K562 (cell line): ENCODE results near the gene LOXHD1. TPM values are rescaled to one million over a fixed set of nuclear protein-coding genes. Genes with fewer than 3 reads are reported as not detected.

Source experiments
- ATAC-seq: fragments of 200-7000 bp; cut with Tn5 transposase; 3 replicates; pipeline ENCODE4 v1.9.1; 2020; ENCODE audit warnings: moderate library complexity
- BruUV-seq: library from RNA; stranded (reverse); fragments of 400-500 nt; replicated peaks from 2 replicates; lab custom pipeline; 2021; lab: Mats Ljungman, UMichigan
- CTCF ChIA-PET: fragments of 300-600 bp; formaldehyde crosslinking; extraction: SDS; loops from one replicate; lab custom pipeline; 2021; ENCODE audit warnings: low intra/inter-chr PET ratio; lab: Yijun Ruan, JAX
- POLR2A ChIA-PET: fragments of 300-600, 350-650 bp; sonication (Branson Sonifier 250); formaldehyde crosslinking; extraction: SDS; loops from one replicate; lab custom pipeline; 2021; ENCODE audit warnings: antibody characterized with exemption, inconsistent platforms; lab: Yijun Ruan, JAX
- DNase-seq, 4 experiments: peaks; one replicate each; pipeline versions ENCODE4 v3.0.0 to v3.0.0-alpha.2; 2011 to 2018; ENCODE audit warnings: low spot score in 3 of 4, mixed read lengths in 3 of 4; ENCODE audit errors: extremely low read depth in 1 of 4
- FAIRE-seq: peaks from 2 replicates; lab custom pipeline; 2011; peaks lifted over from hg19 to GRCh38; lab: Jason Lieb, UNC
- H2AFZ ChIP-seq: 2 replicates; pipeline ENCODE4 v1.6.0; 2011; ENCODE audit warnings: low read depth, low read length, control low read depth, inconsistent platforms
- H3K27ac ChIP-seq: fragments of 200-600 bp; 3 replicates; pipeline ENCODE4 v1.8.0; 2011; ENCODE audit warnings: low read depth, mild to moderate bottlenecking, control low read depth, inconsistent platforms, low read length, moderate library complexity, mixed read lengths; ENCODE audit errors: extremely low read depth
- H3K27me3 ChIP-seq, 2 experiments: fragments of 300-600 bp in 1 of 2; 2 replicates in 1 of 2; 3 replicates in 1 of 2; pipeline versions ENCODE4 v1.6.0 to v1.8.0; 2011; ENCODE audit warnings: inconsistent platforms in 2 of 2, low read length in 2 of 2, mild to moderate bottlenecking in 1 of 2, mixed read lengths in 1 of 2, moderate library complexity in 1 of 2; ENCODE audit not compliant: control insufficient read depth in 2 of 2, insufficient read depth in 2 of 2
- H3K36me3 ChIP-seq: fragments of 300-600 bp; 3 replicates; pipeline ENCODE4 v1.8.0; 2011; ENCODE audit warnings: mild to moderate bottlenecking, low read length, inconsistent platforms; ENCODE audit not compliant: control insufficient read depth, insufficient read depth
- H3K4me1 ChIP-seq, 2 experiments: fragments of 200-600 bp in 1 of 2; replicated peaks in 1 of 2; 2 replicates in 1 of 2; 3 replicates in 1 of 2; pipeline versions ENCODE4 v1.5.1 to v1.8.0; 2011; ENCODE audit warnings: inconsistent platforms in 2 of 2, low read length in 2 of 2, mild to moderate bottlenecking in 1 of 2, mixed read lengths in 1 of 2, moderate library complexity in 1 of 2; ENCODE audit not compliant: control insufficient read depth in 2 of 2, insufficient read depth in 2 of 2
- H3K4me2 ChIP-seq: 2 replicates; pipeline ENCODE4 v1.6.1; 2011; ENCODE audit warnings: low read length, control low read depth, inconsistent platforms, mixed read lengths; ENCODE audit not compliant: insufficient read depth
- H3K4me3 ChIP-seq: fragments of 200-600 bp; sonication (generic), shearing (Covaris generic); 2 replicates; pipeline ENCODE4 v1.5.1; 2016; ENCODE audit warnings: control low read depth, inconsistent platforms
- H3K79me2 ChIP-seq: fragments of 200-600 bp; 3 replicates; pipeline ENCODE4 v1.8.0; 2011; ENCODE audit warnings: low read length, inconsistent platforms; ENCODE audit not compliant: control insufficient read depth, insufficient read depth
- H3K9ac ChIP-seq, 2 experiments: 2 replicates each; pipeline versions ENCODE4 v1.6.0 to v1.6.1; 2011; ENCODE audit warnings: low read depth in 2 of 2, low read length in 2 of 2, control low read depth in 1 of 2, inconsistent platforms in 1 of 2, mild to moderate bottlenecking in 1 of 2, mixed read lengths in 1 of 2; ENCODE audit not compliant: insufficient read depth in 1 of 2
- H3K9me1 ChIP-seq: one replicate; pipeline ENCODE4 v1.6.0; 2011; ENCODE audit warnings: inconsistent platforms, mild to moderate bottlenecking, low read length, moderate library complexity; ENCODE audit not compliant: control insufficient read depth, insufficient read depth
- H3K9me3 ChIP-seq: replicated peaks from 2 replicates; pipeline ENCODE4 v1.5.1; 2011; ENCODE audit warnings: low read depth, low read length, inconsistent platforms; ENCODE audit not compliant: control insufficient read depth, insufficient read depth
- H4K20me1 ChIP-seq: replicated peaks from 2 replicates; pipeline ENCODE4 v1.6.1; 2011; ENCODE audit warnings: low read length, inconsistent platforms, mixed read lengths; ENCODE audit not compliant: control insufficient read depth, insufficient read depth
- ATF1 ChIP-seq, 2 experiments: fragments of 450-650 bp in 1 of 2; IDR thresholded peaks; 2 replicates each; pipeline ENCODE4 v1.6.1; 2016; ENCODE audit warnings: missing compliant biosample characterization in 1 of 2, missing genetic modification characterization in 1 of 2
- CBFA2T3 ChIP-seq: fragments of 450-650 bp; IDR thresholded peaks from 2 replicates; pipeline ENCODE4 v1.6.1; 2017
- CBX8 ChIP-seq: fragments of 200-600 bp; sonication (generic); IDR thresholded peaks from 2 replicates; pipeline ENCODE4 v1.6.1; 2012; ENCODE audit warnings: borderline replicate concordance, mixed run types, low read depth, mild to moderate bottlenecking, moderate library complexity, mixed read lengths, low read length, control low read depth, inconsistent platforms; ENCODE audit not compliant: poor library complexity, severe bottlenecking; ENCODE audit errors: extremely low read depth
- HMGN3 ChIP-seq: IDR thresholded peaks from 2 replicates; pipeline ENCODE4 v1.6.1; 2011; ENCODE audit warnings: borderline replicate concordance, low read depth, mild to moderate bottlenecking, mixed read lengths, low read length; ENCODE audit not compliant: insufficient read length; ENCODE audit errors: extremely low read depth
- RCOR1 ChIP-seq, 2 experiments: IDR thresholded peaks; 2 replicates each; pipeline ENCODE4 v1.6.1; 2012; ENCODE audit warnings: low read depth in 2 of 2, low read length in 2 of 2, borderline replicate concordance in 1 of 2, improper control_type of control experiment in 1 of 2
- TFAM ChIP-seq: fragments of 250-450 bp; sonication (Bioruptor Pico); conservative IDR thresholded peaks from 2 replicates; pipeline ENCODE4 v1.5.0; 2021; ENCODE audit warnings: mild to moderate bottlenecking, moderate library complexity
- ZBTB7A ChIP-seq: IDR thresholded peaks from 2 replicates; pipeline ENCODE4 v1.6.1; 2011; ENCODE audit warnings: low read depth, mild to moderate bottlenecking, low read length, moderate library complexity, borderline replicate concordance; ENCODE audit not compliant: control insufficient read depth
- ZNF311 ChIP-seq: fragments of 250-450 bp; sonication (Bioruptor Pico); IDR thresholded peaks from 2 replicates; pipeline ENCODE4 v1.4.0; 2020; ENCODE audit warnings: mild to moderate bottlenecking, moderate library complexity
- WGBS: fragments of 100-300 bp; shearing (Covaris generic); methylation state at CpG from one replicate; pipeline ENCODE4 v1.1.6; 2016; ENCODE audit warnings: low coverage, mixed read lengths; ENCODE audit not compliant: insufficient coverage; ENCODE audit errors: missing lambda C conversion rate; 5-methylcytosine and 5-hydroxymethylcytosine counted together
- in situ Hi-C: fragments of 300-500 bp; cut with MboI; formaldehyde crosslinking; loops from 4 replicates; pipeline ENCODE4 v1.15.0; 2018; ENCODE audit warnings: inconsistent platforms, mixed read lengths
- intact Hi-C: fragments of 100-400 bp; cut with micrococcal nuclease; formaldehyde crosslinking; loops from 2 replicates; pipeline ENCODE4 v1.14.2; 2022
- polyA plus RNA-seq, 8 experiments: library from polyadenylated mRNA; depleted of rRNA in 4 of 8; stranded (reverse) in 5 of 8; unstranded in 3 of 8; fragments of >200 nt; fragmentation: Nextera tagmentation in 2 of 8; fragmentation: Illumina TruSeq in 1 of 8; extraction: Ambion mirVana in 2 of 8; extraction: Trizol in 1 of 8; gene quantifications; 2 replicates each; pipeline versions ENCODE4 v1.2.1 to v1.2.3, GENCODE V29; 2011 to 2014; ENCODE audit warnings: inconsistent platforms in 1 of 8, missing spikeins in 1 of 8
- total RNA-seq, 7 experiments: library from RNA; depleted of rRNA in 6 of 7; stranded (reverse); fragments of >200 nt in 6 of 7; fragmentation: Illumina TruSeq in 2 of 7; extraction: Trizol in 2 of 7; gene quantifications; 2 replicates each; pipeline versions ENCODE4 v1.2.1 to v1.2.3, GENCODE V29; 2011 to 2021; ENCODE audit warnings: low replicate concordance in 1 of 7
- TF ChIP-seq, protein P1 (sequence below): fragments of 250-450 bp; sonication (Bioruptor Pico); IDR thresholded peaks from 2 replicates; pipeline ENCODE4 v1.8.0; 2021; ENCODE audit warnings: moderate library complexity, mild to moderate bottlenecking, inconsistent platforms

Gene LOXHD1
- total and polyA plus RNA-seq, 9 of the 15 experiments (the other 6 are each of a cell fraction or from before 2014, with no cell fraction given), result not detected

DNA sequence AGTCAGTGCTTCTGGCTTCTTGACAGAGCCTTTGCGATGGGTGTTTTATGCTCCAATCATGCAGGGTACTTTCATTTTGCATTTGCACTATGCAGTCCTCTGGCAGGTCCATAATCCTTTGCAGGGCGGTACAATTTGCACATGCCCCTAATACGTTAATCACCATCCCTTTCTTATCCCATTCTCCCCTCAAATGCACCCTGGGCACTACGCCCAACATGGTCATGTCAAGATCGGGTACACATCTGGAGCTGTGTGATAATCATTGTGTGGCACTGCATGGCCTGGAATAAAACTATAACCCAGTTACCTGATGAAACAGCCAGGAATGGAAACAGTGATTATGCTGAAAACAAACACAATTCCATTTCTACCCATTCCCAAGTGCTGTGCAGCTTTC is 27.7 kb downstream of the LOXHD1 start:
- ChIA-PET POLR2A (no interaction called here), CTCF (no interaction called here)
- H3K9me3 ChIP-seq, result no peaks in the 10 kb centered on the region
- DNase-seq (no peak), ATAC-seq (no peak), FAIRE-seq (no peak)
- no peaks in the 10 kb centered on the region; a peak in 2 of 5 replicates for H3K27me3 ChIP-seq
- H3K27ac ChIP-seq, result no peak overlapping the region
- no TSS peak for BruUV-seq
- H3K9ac ChIP-seq, result no peak overlapping the region
- no peaks in the 10 kb centered on the region for H3K9me1 ChIP-seq
- no peaks in the 10 kb centered on the region for H3K4me1 ChIP-seq
- H3K36me3 ChIP-seq, result no peaks in the 10 kb centered on the region
- H3K4me2 ChIP-seq, result no peak overlapping the region
- H4K20me1 ChIP-seq, result no peaks in the 10 kb centered on the region
- intact Hi-C loops, result loop anchor here (10.0 kb wide), 1 partner anchor 75 kb away; no protein-coding TSS in a partner anchor
- no peak overlapping the region for H2AFZ ChIP-seq
- in situ Hi-C loops, result no loop called here
- TF ChIP-seq HMGN3 (no peak), RCOR1 (IDR thresholded peaks at IDR 0.05; ENCODE audit: borderline replicate concordance in 1 of 2, low read depth in 2 of 2, low read length in 2 of 2) (no peak), TFAM (CRISPR knock-in tag) (no peak), ATF1 (CRISPR knock-in tag; IDR thresholded peaks at IDR 0.05) (no peak), ATF1 (tag; IDR thresholded peaks at IDR 0.05) (no peak)
- no peaks in the 10 kb centered on the region for H3K79me2 ChIP-seq
- 2% methylated on average over 5 of the region's 5 CpGs for WGBS
- H3K4me3 ChIP-seq, result no peak overlapping the region

DNA sequence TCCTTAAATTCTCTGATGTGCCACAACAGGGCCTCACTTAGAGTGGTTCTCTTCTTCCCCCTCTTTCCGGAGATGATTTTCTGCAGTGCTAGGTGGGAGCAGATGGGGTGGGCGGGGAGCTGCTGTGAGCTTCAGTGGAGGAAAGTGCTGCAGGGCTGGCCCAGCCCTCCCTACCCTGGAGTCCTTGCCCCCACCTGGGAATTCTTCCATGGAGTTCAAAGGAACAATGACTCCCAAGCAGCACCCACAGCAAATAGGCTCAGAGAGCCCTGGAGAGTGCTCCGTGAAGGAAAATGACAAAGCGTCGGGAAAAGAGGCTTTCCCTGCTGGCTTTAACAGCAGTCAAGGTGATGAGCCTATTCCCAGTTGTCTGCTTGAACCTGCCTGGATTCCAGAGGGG is 28.8 kb downstream of the LOXHD1 start:
- H3K4me2 ChIP-seq, result no peak overlapping the region
- no peaks in the 10 kb centered on the region for H3K36me3 ChIP-seq
- H3K9ac ChIP-seq, result no peak overlapping the region
- H3K27me3 ChIP-seq, result no peaks in the 10 kb centered on the region; a peak in 2 of 5 replicates
- ATAC-seq (no peak), FAIRE-seq (no peak), DNase-seq (no peak)
- no peak overlapping the region for H3K27ac ChIP-seq
- no peak overlapping the region for H3K4me3 ChIP-seq
- no peak for TF ChIP-seq CBX8
- no peak for TF ChIP-seq CBFA2T3
- no peak for TF ChIP-seq ZBTB7A
- TF ChIP-seq, protein P1, sequence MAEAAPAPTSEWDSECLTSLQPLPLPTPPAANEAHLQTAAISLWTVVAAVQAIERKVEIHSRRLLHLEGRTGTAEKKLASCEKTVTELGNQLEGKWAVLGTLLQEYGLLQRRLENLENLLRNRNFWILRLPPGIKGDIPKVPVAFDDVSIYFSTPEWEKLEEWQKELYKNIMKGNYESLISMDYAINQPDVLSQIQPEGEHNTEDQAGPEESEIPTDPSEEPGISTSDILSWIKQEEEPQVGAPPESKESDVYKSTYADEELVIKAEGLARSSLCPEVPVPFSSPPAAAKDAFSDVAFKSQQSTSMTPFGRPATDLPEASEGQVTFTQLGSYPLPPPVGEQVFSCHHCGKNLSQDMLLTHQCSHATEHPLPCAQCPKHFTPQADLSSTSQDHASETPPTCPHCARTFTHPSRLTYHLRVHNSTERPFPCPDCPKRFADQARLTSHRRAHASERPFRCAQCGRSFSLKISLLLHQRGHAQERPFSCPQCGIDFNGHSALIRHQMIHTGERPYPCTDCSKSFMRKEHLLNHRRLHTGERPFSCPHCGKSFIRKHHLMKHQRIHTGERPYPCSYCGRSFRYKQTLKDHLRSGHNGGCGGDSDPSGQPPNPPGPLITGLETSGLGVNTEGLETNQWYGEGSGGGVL (CRISPR knock-in tag), result no peak
- TF ChIP-seq ZNF311 (CRISPR knock-in tag), result no peak
- 0% methylated on average over 5 of the region's 5 CpGs for WGBS
- POLR2A ChIA-PET, result no interaction called here
- H2AFZ ChIP-seq, result no peak overlapping the region
- peaks cover 0 to 5% of the 10 kb centered on the region in 2 experiments; a peak in 2 of 5 replicates for H3K4me1 ChIP-seq
- H4K20me1 ChIP-seq, result no peaks in the 10 kb centered on the region
- no peaks in the 10 kb centered on the region for H3K79me2 ChIP-seq
- in situ Hi-C loops (no loop called here), intact Hi-C loops (loop anchor here (10.0 kb wide), 1 partner anchor 73 kb away; no protein-coding TSS in a partner anchor)
- no peaks in the 10 kb centered on the region for H3K9me3 ChIP-seq
- no TSS peak for BruUV-seq
- no peaks in the 10 kb centered on the region for H3K9me1 ChIP-seq
- CTCF ChIA-PET, result no interaction called here
